NCI-H187 treated with DMSO at 0.1 percent for 48 hours (cell line): ENCODE measurements around the gene GRAMD4.

Source experiments
- DNase-seq: peaks from one replicate; lab custom pipeline; 2025; lab: John Stamatoyannopoulos, UW

GRAMD4 gene

GRCh38 chr22:46693634-46694415 is 73.6 kb downstream of the GRAMD4 start:
- DNase-seq = no peak

- no peak for DNase-seq
Observed at GRCh38 chr22:46694416-46695170, 74.4 kb downstream of the GRAMD4 start.

DNA sequence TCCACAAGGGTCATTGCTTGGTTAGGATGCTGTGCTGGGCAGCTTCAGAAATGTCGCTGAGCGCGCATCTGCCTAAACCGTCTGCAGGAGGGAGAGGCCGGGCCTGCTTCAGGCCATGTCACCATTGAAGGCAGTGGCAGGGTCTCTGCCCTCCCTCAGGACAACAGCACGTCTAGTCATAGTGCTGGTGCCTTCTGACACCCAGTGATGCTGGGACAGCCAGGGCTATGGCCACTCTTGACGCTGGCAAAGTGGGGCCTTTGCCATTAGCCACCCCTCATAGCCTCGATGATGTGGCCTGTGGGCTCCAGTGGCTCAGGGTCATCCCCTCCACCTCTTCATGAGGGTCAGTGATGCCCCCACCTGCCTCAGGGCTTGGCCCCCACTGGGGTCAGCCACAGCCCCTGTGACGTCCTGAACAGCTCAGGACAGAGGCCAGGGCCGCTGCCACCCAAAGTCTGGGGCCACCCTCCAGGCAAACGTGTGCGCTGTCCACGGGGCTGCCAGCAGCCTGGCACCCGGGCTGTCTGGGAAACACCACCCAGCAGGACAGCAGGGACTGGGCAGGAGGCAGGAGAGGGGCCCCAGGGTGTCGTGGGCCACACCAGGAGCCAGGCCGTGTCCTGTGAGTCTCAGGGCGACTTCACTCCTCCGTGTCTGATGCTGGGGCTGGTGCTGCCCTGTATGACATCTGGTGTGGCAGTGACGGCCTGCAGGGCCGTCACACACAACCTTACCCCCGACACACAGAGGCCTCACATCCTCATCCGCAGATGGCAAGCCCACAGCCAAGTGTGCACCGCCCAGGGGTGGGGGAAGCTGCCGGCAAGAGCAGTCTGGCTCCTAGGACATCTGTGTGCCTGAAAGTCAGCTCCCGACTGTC is 75.4 kb downstream of the GRAMD4 start:
- no peak for DNase-seq

GRCh38 chr22:46696229-46696518 is 76.0 kb downstream of the GRAMD4 start:
- DNase-seq = no peak

- DNase-seq = no peak
Observed at GRCh38 chr22:46696614-46697013, 76.4 kb downstream of the GRAMD4 start.

DNA sequence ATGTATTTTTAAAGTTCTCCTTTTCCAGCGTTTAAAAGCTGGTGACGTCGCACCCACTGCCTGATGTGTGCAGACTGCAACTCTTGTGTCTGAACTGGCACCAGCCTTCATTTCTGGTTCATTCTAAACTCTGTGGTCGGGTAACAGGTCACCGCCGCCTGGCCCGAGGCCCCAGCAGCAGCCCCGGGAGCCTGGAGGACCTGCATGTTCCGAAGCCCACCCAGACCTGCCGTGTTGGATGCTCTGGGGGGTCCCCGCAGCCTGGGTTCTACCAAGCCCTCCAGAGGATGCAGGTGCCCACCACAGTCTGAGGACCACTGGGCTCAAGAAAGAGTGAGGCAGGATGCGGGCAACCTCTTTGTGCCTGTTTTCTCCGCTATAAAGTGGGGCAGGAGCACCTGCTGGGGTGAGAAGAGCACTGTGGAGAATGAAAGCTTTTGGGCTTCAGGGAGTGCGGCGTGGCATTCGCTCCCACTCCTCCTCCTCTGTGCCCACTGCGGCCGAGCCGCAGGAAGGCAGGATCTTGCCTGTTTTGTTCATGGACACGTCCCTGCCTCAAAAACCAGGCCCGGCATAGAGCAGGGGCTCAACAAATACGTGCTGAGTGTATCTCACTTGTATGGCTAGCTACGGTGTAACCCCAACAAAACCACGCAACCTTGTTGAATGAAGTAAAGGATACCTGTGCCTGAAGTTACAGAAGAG is 77.8 kb downstream of the GRAMD4 start:
- no peak for DNase-seq

- no peak for DNase-seq
Observed at GRCh38 chr22:46699091-46699490, 78.9 kb downstream of the GRAMD4 start.

- DNase-seq = no peak
Observed at GRCh38 chr22:46701262-46701661, 81.1 kb downstream of the GRAMD4 start.

DNA sequence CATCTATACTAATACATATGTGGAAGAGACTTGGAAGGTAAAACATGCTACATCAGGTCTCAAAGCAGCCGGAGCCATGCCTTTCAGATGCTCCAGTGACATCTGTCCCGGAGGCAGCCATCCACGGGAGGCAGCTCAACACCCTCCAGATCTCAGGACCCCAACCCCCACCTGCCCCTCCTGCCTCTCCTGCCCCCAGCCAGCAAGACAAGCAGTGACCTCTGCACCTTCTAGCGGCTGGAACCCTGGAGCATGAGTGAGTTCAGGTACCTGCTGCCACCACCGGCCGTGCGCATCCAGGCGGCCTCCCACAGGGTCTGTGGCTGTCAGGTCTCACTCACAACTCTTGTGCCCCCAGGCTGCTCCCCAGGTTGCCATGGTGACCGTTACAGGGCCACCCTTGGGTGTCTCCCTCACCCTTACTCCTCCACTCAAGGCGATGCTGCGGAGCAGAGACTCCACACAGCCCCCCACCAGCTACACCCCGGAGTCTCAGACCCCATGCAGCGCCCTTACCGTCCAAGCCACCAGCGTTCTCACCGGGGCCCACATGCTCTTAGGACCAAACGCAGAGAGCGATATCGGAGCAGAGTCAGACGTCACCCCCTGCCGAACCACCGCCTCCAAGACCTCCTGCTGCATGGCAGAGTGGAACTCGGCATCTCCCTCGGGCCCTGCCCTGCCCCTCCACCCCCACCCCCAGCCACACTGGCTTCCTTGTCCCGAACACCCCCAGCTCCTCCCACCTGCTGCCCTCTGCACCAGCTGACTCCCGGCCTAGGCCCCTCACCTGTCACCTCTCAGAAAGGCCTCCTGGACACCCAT is 83.2 kb downstream of the GRAMD4 start:
- DNase-seq = no peak

- no peak for DNase-seq
Observed at GRCh38 chr22:46703996-46704370, 83.8 kb downstream of the GRAMD4 start.

- no peak for DNase-seq
Observed at GRCh38 chr22:46706060-46706459, 85.9 kb downstream of the GRAMD4 start.

GRCh38 chr22:46707305-46707704 is 87.1 kb downstream of the GRAMD4 start:
- DNase-seq = no peak

GRCh38 chr22:46707827-46708570 is 87.8 kb downstream of the GRAMD4 start:
- DNase-seq = no peak

DNA sequence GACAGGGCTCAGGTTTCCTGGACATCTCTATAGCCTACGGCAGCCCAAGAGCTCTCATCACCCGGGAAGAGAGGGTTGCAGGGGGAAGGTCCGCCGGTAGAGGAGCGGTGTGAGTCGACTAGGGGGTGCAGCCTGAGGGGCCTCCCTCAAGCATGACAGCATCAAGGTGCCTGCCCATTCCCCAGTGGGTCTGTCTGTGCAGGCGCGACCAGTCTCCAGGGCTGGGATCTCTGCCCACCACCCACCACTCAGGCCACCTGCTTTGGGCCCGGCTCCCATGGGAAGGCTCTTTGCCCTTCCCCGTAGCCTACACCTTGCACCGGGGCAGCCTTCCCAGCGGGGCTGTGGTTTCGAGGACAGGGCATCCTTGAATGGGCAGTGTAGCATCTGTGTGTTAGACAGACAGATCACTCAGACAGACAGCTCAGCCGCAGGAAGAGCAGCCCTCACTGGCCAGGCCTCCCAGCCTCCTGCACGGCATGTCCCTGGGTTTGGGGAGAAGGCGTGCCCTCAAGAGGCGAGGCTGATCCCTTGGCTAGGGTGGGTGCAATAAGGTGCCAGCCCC is 88.7 kb downstream of the GRAMD4 start:
- no peak for DNase-seq

DNA sequence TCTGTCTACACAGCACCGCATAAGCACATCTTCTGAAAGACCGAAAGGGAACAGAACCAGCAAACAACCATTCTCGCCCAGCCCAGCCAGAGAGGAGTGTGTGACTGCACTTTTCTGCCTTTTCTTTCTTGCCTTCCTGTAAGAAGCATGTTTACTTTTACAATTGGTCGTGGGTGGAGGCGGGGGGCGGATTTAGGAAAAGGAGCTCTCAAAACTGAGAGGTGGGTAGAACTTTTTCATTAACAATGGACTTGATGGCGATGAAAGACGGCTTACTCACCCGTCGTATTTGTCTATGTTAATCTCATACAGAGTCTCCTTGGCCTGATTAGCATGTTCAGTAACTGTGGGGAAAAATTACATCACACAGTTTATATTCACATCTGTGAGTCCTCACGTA is 90.6 kb downstream of the GRAMD4 start:
- no peak for DNase-seq

GRCh38 chr22:46712288-46712687 is 92.1 kb downstream of the GRAMD4 start:
- no peak for DNase-seq

GRCh38 chr22:46714550-46714949 is 94.4 kb downstream of the GRAMD4 start:
- no peak for DNase-seq

DNA sequence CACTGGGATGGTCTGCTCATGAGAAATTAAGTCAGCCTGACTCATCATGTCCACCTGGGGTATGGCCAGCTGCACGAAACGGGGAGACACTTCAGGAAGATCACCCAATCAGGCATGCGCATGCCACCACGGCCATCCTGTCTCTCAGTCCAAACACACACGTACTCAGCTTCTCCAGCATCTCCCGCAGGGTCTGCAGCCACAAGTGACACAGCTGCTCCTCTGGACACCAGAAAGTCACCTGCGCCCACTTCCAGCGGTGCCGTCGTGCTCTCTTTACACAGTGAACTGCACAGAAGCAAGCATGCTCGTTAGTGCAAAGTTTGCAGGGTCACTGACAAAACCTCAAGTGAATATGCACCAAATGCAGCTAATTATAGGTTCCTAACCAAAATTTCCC is 99.7 kb downstream of the GRAMD4 start:
- no peak for DNase-seq

DNA sequence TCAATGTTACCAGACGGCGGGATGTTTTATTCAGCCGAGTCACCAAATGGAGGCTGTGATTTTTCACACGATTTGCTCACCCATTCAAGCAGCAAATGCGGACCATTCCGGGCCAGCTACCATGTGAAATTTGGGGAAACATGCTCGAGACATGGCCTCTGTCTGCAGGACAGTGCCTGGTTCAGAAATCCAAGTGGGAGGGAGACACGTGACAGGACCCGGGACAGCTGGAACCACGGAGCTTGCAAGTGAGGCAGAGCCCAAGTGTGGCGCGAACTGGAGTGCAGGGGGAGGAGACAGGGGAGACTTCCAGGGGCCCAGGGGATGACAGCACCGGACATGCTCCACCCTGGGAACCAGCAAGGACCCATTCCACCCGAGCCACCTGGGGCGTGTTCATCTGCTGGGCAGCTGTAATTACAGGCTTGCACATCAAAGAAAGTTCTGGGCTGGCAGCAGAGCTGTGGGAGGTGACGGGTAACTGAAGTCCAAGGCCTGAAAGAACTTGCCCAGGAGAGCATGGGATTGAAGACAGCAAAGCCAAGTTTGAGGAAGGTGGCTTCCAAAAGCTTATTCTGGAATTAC is 101.4 kb downstream of the GRAMD4 start:
- DNase-seq = no peak

DNA sequence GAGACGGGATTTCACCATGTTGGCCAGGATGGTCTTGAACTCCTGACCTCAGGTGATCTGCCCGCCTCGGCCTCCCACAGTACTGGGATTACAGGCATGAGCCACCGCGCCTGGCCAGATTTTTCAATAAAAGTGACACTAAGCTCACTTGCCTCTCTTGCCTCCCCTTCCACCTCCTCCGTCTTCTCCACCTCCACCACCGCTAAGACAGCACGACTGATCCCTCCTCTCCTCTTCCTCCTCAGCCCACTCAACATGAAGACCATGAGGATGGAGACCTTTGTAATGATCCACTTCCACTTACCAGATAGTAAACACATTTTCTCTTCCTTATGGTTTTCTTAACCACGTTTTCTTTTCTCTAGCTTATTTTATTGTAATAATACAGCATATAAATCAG is 103.7 kb downstream of the GRAMD4 start:
- DNase-seq = no peak
